GM12873 (cell line): Measurements from ENCODE around the gene LILRB3.

ENCODE experiments used
- TF ChIP-seq, protein P1 (sequence below): IDR thresholded peaks from 2 replicates; pipeline ENCODE4 v1.5.1; 2012; ENCODE audit warnings: low read depth, mild to moderate bottlenecking, moderate library complexity, low read length, control low read depth; ENCODE audit not compliant: insufficient read depth; ENCODE audit errors: missing control alignments

Gene LILRB3

DNA sequence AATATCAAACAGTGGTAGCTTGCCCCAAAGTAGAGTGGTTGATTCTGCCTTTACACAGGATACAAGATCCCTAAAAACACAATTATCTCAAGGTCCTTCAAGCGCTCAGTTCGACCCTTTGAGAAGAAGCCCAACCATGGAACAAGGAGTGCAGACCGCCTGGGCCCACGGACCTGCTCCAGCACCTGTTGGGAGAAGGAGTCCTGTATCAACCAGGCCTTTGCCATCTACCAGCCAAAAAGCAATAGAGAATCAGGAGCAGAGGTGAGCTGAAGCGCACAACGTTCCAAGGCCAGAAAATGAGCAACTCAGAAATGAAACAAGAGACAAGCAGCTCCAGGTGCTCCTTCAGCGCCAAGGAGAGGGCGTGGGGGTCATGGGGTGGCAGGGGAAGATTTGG lies 6.3 kb upstream of the LILRB3 start:
- TF ChIP-seq, protein P1, sequence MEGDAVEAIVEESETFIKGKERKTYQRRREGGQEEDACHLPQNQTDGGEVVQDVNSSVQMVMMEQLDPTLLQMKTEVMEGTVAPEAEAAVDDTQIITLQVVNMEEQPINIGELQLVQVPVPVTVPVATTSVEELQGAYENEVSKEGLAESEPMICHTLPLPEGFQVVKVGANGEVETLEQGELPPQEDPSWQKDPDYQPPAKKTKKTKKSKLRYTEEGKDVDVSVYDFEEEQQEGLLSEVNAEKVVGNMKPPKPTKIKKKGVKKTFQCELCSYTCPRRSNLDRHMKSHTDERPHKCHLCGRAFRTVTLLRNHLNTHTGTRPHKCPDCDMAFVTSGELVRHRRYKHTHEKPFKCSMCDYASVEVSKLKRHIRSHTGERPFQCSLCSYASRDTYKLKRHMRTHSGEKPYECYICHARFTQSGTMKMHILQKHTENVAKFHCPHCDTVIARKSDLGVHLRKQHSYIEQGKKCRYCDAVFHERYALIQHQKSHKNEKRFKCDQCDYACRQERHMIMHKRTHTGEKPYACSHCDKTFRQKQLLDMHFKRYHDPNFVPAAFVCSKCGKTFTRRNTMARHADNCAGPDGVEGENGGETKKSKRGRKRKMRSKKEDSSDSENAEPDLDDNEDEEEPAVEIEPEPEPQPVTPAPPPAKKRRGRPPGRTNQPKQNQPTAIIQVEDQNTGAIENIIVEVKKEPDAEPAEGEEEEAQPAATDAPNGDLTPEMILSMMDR, result no peak

DNA sequence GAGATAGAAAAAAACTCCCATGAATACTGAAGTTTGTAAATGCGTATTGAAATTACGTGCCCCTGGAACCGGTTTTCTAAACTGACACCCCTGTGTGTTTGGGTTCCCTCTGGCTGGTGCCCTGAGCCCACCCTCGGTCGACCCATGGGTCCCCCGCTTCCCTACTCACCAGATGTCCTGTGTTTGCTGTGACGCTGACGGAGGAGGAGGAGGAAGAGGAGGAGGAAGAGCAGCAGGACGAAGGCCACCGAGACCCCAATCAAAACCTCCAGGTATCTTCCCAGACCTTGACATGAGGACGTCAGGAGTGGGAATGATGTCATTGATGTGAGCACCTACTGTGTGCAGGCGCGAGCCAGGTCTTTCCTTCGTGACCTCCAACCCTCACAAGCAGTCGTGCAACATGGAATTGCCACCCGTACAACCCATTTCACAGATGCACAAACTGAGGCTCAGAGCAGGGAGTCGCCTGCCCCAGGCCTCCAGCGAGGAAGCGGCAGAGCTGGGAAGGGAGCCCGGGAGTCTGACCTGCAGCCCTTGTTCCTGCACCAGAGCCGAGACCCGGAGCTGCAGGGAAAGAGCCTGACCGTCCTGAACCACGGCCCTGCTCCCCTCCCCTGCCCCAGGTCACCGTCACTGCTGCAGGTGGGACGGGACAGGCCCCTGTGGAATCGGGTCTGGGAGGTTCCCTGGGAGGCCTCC lies 3.7 kb downstream of the LILRB3 start:
- TF ChIP-seq, protein P1, result no peak

DNA sequence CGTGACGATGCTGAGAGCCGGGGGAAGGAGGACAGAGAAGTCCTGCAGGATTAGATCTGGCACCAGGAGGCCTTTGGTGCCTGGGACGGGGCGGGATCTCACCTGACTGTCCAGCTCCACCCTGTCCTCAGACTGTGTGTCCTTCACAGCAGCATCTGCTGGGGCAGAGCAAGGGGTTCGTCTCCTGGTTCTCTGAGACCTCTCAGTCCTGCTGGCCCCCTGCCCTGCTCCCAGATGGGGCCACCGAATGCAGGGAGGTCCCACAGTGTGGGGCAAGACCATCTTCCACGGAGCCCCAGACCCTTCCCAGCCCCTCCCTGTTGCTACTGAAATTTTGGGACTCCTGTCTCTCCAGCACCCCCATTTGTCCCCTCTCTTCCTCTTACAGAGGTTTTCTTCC lies 4.5 kb downstream of the LILRB3 start:
- TF ChIP-seq, protein P1, result no peak

DNA sequence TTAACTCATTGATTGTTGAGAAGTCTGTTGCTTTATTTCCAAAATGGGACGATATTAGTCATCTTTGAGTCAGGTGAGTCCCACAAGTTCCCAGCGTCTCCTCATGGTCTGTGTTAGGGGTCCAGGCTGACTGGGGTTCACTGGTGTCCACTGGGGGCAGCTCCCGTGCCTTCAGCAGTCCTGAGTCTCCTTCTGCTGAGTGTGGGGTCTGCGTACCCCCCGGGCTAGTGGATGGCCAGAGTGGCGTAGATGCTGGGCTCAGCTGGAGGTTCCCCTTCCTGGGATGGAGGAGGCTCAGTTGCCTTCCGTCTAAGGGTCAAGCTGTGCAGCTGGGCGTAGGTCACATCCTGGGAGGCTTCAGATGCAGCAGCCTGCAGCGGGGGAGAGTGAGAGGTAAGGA lies 5.9 kb downstream of the LILRB3 start:
- TF ChIP-seq, protein P1, result no peak

DNA sequence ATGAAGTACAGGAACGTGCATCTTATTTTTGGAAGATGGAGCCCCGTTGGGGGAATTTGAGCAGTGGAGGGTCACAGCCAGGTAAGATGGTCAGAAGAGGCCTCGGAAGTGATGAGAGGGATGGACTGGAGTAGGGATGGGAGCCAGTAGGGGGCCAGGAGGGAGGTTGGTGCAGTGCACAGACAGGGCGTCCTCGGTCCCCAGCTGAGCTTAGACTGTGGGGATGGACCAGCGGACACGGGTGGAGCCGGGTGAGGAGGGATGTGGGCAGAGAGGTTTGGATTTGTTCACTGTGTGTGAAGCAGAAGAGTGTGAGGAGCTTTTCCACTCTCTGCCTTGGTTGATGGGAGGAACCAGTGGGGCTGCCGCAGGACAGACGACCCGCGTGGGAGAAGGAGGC lies 11.6 kb downstream of the LILRB3 start:
- TF ChIP-seq, protein P1, result no peak

DNA sequence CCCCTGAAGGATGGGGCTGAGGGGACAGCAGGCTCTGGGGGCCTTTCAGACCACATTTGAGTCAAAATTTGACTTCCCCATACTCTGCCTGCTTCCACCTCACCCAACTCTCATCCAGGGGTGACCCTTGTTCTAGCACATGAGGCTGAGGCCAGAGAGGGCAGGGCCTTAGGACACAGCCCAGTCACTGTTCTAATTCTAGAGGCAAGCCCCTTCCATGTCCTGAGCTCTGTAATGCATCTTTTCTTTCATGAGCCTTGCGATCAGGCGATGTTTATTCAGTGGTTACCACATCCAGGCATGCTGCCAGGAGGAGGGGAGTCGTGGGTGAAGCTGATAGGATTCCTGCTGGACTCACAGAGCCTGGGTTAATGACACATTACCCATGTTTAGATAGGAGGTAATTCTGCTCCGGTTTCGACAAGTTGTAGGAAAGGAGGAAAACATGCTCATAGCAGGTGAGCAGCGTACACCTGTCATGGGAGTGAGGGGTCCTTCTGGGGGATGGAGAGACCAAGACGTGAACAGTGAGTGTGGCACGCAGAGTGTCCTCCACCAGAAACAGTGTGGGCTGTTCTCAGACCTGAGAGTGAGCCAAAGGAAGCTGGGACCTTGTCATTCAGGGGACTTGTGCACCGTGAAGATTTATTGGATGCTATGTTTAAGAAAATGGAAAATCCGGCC lies 12.9 kb downstream of the LILRB3 start:
- TF ChIP-seq, protein P1, result no peak

DNA sequence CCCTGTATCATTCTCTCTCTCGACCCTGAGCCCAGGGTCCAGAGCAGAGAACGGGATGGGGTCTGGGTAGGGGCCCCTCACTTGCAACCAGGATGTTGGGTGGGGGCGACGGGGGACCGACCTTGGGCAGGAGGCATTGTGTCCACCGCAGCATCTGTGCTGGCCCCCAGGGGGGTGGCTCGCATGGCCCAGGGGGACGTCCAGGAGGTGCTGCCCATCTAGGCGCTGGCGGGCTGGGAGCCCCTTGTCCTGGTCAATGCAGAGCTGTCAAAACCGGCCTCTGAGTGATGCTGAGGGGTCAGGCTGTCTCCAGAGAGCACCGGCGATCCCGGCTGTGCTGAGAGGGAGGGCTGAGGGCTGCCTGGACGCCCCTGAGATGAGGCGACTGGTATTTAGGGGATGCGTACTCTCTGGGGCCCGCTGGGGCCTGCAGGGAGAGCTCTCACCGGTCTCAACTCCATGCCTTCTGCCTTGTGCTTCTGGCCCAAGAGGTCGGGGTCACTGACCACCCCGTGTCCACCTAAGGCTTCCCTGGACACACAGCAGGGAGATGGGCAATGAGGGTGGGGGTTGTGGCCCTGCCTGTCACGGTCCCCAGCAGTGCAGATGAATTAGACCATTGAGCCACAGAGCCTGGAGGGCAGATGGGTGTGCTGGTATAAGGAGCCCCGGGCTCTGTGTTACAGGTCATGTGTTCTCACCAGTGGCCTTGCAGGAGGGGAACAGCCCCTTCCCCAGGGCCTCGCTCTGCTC lies 13.6 kb downstream of the LILRB3 start:
- TF ChIP-seq, protein P1, result no peak
